ENCODE data around the gene ACR.
A peak's percentile ranks its signal among the peaks of the same experiment; 100 is the strongest.
"Not testable (repeated sequence)": the region's sequence is repeated elsewhere in the genome, so short reads cannot be mapped to it uniquely, and the experiment has no call there.

Gene ACR

GRCh38 chr22:50780244-50780643 lies 42.2 kb downstream of the ACR start:
- not testable (repeated sequence) for DNase-seq, ATAC-seq

- ATAC-seq, DNase-seq: not testable (repeated sequence)
Observed at GRCh38 chr22:50782253-50782652, 44.2 kb downstream of the ACR start.

DNA sequence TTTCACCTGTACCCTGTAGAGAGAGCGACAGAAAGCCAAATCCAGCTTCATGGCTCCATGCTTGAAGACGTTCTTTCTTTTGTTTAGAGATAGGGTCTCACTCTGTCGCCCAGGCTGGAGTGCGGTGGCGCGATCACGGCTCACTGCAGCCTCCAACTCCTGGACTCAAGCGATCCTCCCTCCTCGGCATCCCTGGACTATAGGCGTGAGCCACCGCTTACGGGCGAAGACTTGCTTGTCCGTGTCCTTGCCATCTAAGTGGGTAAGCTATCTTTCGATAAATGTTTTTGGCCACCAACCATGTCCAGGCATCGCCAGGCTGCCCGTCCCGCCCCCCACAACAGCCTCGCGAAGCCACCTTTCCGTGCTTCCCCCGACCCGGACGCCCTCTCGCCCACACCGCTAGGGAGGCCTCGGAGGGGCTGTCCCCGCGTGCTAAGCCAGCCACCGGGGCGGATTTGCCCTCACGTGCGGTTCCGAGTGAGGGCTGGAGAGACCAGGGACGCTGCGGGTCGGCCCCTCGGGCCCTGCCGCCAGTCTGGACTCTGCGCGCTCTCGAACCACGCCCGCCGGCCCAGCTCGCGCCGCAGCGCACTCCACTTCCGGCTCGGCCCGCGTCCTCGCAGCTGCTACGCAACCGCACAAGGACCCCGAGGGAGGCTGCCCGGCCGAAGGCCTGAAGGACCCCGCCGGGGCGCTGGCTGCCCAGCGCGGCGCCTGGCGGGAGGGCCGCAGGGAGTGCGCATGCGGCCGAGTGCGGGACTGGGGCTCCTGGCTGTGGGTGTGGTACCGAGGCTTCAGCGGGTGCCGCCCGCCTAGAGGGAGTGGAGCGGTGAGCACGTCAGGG lies 45.3 kb downstream of the ACR start, which contains the start of gene RABL2B:
Gene RABL2B, minus strand, starts transcription at position 604 of the 847 bp plus-strand sequence. CDS start 1,342 bp downstream, outside the sequence.
- ATAC-seq: peak; percentile 96
- peak; percentile 90 for DNase-seq

- ATAC-seq: peak; percentile 21
- peak; percentile 12 for DNase-seq
Observed at GRCh38 chr22:50783880-50784276, 45.9 kb downstream of the ACR start.

DNA sequence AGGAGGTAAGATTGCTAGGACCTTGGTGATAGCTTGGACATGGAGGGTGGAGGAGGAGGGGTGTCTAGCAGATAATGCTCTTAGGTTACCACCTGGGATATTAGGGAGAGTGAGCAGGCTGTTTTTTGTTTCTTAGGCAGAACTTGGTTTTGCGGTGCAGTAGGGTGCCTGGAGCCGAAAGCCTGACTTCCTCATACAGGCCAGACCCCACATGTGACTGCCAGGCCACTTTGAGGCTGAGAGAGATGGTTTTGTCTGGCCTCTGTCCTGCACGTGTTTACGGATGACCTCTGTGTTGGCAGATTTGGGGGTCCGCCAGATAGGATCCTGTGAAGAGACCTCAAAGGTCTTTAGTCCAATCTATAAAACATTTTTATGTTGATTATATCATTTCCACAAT lies 47.3 kb downstream of the ACR start:
- DNase-seq, ATAC-seq: not testable (repeated sequence)

GRCh38 chr22:50786936-50787335 lies 48.9 kb downstream of the ACR start:
- not testable (repeated sequence) for DNase-seq, ATAC-seq
